ENCODE data around the gene MRGPRF.

Gene MRGPRF

GRCh38 chr11:69013009-69013951 is at the start of gene MRGPRF:
TSS of gene MRGPRF (minus strand) at chr11:69013246. CDS start at chr11:69009901, 3,345 bp downstream.
- Histone ChIP-seq H3K4me3 (ENCODE audit: low read depth, low read length) (no peak within 1 kb of the TSS), H3K27ac (no peak within 1 kb of the TSS), H3K9me3 (ENCODE audit: severe bottlenecking) (no peaks in the 10 kb centered on the region), H3K27me3 (ENCODE audit: insufficient read depth, low read depth, severe bottlenecking) (no peaks in the 10 kb centered on the region), H3K36me3 (no peaks in the 10 kb centered on the region)
- no peak for DNase-seq
- TF ChIP-seq CTCF (IDR thresholded peaks at IDR 0.05; ENCODE audit: low read depth, low read length), result peak; percentile 19; the same call in 1 of the 2 replicates

- Histone ChIP-seq H3K27ac (no peak overlapping the region), H3K36me3 (no peaks in the 10 kb centered on the region; the same call in none of the 2 replicates), H3K27me3 (ENCODE audit: insufficient read depth, low read depth, severe bottlenecking) (no peaks in the 10 kb centered on the region), H3K4me3 (ENCODE audit: low read depth, low read length) (no peak overlapping the region), H3K9me3 (ENCODE audit: severe bottlenecking) (no peaks in the 10 kb centered on the region)
- DNase-seq, result no peak
- TF ChIP-seq CTCF (IDR thresholded peaks at IDR 0.05; ENCODE audit: low read depth, low read length), result no peak
These were observed 49.3 kb upstream of the MRGPRF start for GRCh38 chr11:69062169-69062855.

DNA sequence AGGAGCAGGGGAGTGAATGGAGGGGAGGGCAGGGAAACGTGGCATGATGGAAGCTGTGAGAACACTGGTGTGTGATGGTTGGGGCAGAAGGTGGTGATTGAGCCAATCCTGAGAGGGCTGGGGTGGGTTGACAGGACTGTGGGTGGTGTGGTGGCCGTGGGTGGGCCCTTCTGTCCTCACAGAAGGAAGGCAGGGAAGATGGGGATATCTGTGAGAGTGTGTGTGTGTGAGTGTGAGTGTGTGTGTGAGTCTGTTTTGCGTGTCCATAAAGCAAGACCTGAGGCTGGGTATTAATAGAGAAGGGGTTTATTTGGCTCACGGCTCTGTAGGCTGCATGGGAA is 48.6 kb upstream of the MRGPRF start:
- TF ChIP-seq CTCF (IDR thresholded peaks at IDR 0.05; ENCODE audit: low read depth, low read length), result no peak
- no peaks in the 10 kb centered on the region; the same call in none of the 2 replicates for H3K36me3 ChIP-seq
- DNase-seq, result no peak

DNA sequence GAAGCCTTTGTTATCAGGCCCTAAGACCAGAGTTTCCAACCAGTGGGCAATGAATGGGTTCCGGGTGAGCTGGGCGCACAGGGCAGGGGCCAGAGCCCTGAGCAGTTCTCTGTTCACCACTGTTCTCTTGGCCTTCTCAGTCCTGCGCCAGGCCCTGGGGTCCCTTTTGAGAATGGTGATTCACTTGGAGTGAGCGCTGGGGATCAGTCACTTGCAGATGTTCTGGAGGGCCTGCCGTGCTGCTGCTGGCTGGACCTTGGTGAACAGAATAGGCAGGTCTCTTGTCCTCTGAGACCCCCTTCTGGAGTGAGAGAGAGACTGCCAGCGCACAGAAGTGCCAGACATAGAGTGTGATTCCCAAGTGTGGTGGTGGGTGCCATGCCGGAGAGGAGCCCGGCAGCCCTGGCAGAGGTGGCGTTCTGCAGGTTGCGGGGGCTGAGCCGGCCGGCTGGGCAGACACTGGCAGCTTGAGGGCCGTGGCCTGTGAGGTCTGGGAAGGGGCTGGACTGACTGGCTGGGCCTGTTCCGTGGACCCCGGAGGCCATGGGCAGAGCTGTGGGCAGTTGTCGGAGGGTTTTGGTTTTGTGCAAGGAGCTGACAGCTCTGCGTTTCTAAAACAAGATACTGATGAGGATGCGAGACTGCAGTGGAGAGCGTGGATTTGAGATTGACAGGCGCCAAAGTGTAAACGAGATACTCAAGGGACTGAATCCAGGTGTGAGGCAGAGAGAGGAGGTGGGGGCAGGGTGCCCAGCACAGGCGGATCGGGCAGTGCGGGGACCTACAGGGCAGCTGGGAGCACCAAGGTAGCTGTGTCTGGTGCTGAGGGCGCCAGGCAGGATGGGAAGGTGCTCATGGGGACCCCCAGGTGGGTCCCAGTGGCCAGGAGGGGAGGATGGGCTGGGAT is 48.0 kb upstream of the MRGPRF start:
- Histone ChIP-seq H3K27ac (no peak overlapping the region), H3K27me3 (ENCODE audit: insufficient read depth, low read depth, severe bottlenecking) (no peaks in the 10 kb centered on the region), H3K36me3 (no peaks in the 10 kb centered on the region; the same call in none of the 2 replicates), H3K4me3 (ENCODE audit: low read depth, low read length) (no peak overlapping the region), H3K9me3 (ENCODE audit: severe bottlenecking) (no peaks in the 10 kb centered on the region)
- 0 out of 2 replicates have a peak, but pooled peaks have one; percentile 10 for TF ChIP-seq CTCF (IDR thresholded peaks at IDR 0.05; ENCODE audit: low read depth, low read length)
- no peak for DNase-seq

More for the DNA sequence above, 48.6 kb upstream of the MRGPRF start:
- no peak overlapping the region for H3K4me3 ChIP-seq (ENCODE audit: low read depth, low read length)
- H3K9me3 ChIP-seq (ENCODE audit: severe bottlenecking), result no peaks in the 10 kb centered on the region
- H3K27me3 ChIP-seq (ENCODE audit: insufficient read depth, low read depth, severe bottlenecking), result no peaks in the 10 kb centered on the region
- H3K27ac ChIP-seq, result no peak overlapping the region

DNA sequence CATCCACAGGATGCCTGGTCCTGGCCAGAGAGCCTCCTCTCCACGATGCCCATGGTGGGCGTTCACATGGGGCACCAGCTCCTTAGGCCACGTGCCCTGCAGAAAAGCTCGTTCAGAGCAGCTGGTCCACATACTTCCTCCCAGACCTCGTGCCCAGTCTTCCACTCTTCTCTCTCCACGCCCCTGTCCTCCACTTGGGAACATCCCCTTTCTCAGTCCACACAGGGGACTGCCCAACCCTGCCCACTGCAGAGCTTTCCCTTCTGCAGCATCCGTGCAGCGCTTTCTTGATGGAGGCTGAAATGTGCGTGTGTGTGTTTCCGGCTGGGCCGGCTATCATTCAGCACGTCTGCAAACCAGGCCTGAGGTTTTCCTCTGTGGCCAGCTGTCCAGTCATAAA is 46.9 kb upstream of the MRGPRF start:
- H3K36me3 ChIP-seq, result peaks cover 2% of the 10 kb centered on the region
- DNase-seq, result no peak

More for the DNA sequence above, 46.9 kb upstream of the MRGPRF start:
- Histone ChIP-seq H3K27ac (no peak overlapping the region), H3K9me3 (ENCODE audit: severe bottlenecking) (no peaks in the 10 kb centered on the region), H3K4me3 (ENCODE audit: low read depth, low read length) (no peak overlapping the region), H3K27me3 (ENCODE audit: insufficient read depth, low read depth, severe bottlenecking) (no peaks in the 10 kb centered on the region)
- no peak for TF ChIP-seq CTCF (IDR thresholded peaks at IDR 0.05; ENCODE audit: low read depth, low read length)

Data from WERI-Rb-1 (cell line).